HG03439 (cell line): Measurements from ENCODE around the gene MOK.

Experiments used
- ATAC-seq: cut with Tn5 transposase; IDR thresholded peaks from one replicate; pipeline ENCODE4 v1.9.1; 2021; ENCODE audit warnings: mild to moderate bottlenecking, moderate library complexity; ENCODE audit not compliant: unreplicated experiment

MOK gene

GRCh38 chr14:102184316-102185035 lies 120.5 kb downstream of the MOK start:
- no peak for ATAC-seq

GRCh38 chr14:102183886-102184285 lies 121.1 kb downstream of the MOK start:
- no peak for ATAC-seq

DNA sequence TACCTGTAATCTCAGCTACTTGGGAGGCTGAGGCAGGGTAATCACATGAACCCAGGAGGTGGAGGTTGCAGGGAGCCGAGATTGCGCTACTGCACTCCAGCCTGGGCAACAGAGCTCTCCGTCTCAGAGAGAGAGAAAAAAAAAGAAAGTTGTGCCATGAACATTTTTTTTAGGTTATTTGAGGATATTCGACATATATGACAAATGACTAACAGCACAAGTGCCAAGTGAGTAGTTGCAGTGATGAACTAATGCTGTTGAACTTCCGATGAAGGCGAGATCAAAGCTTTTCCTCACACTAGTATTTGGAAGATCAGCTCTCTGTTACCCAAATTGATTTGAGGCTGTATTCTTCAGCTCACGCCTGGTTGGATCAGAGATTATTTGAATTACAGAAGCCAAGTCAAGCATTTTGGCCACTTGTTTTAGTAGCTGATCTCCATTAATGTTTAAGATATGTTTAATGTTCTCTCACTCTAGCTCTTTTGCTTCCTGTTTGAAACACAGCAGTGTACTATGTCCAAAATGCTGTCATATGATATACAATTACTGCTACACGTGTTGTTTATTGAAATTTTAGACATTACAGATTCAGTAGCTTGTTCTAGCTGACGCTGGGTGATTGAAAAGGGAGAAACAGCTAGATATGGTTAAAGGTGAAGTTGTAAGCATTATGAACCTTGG lies 121.9 kb downstream of the MOK start:
- no peak for ATAC-seq

DNA sequence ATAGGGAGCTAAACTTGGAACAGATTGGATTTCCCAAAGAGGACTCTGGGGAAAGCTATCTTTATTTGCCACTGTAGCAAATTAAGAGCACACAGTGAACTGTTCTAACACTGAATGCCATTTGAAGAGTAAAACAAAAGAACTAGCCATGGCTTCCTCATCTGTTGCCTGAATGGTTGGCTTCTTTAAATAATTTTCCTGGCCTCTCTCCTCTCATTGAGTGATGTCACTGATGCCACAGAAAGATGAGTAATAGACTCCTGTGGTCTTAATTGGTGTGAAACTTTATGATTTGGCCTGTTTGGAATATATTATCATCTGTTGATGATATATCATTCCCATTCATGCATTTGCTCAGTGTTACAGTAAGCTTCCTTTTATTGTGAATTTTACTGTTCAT lies 122.8 kb downstream of the MOK start:
- ATAC-seq: no peak

DNA sequence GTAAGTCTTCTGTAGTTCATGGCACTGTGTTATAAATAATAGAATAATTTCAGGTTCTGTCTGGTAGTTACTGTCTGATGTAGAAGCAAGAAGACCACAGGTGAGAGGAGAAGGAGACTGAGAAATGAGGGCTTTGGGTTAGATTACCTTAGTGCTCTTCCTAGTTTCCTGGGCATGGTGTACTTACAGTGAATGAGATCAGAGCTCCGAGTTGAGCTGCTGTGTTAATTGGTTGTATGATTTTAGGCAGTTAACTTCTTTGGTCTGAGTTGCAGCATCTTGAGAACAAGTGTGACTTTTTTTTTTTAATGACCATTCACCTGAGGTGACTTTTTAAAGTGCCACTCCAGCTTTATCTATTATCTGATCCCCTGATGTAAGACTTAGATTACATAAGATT lies 123.8 kb downstream of the MOK start:
- no peak for ATAC-seq

DNA sequence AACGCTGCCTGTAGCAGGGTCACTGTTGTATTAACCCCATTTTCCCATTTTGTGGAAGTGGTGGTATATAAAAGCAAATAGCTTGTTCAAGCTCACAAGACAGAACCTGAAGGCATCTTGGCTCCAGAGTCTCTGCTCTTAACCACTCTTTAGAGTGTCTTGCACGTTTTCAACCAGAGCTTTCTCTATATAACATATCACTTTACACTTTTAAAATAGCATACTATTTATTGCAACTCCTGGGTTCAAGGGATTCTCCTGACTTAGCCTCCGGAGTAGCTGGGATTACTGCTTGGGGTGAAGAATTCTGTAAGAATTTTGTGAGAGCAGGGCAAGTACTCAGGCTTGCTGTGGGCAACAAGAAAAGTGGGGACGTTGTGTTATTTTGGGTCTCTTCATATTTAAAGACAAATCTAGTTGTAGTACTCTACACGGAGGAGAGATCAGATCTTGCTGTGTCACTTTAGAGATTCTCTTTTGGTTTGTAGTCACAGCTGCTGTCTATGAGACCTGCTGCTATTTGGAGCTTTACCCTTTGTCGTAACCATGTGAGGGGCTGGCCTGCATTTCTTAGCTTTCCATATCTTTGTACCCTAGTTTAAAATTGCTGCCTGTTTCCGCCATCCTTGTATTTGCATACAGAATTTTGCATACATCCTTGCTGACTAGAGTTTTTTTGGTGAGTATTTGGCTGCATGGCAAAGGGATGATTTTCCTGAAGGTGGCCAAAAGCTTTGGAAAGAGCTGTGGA lies 124.5 kb downstream of the MOK start:
- ATAC-seq: no peak
